Occipital lobe (tissue), 2 donors: ENCODE measurements around the gene EFNA3. TPM values are rescaled to one million over a fixed set of nuclear protein-coding genes. Genes with fewer than 3 reads are reported as not detected.

Experiments used
- DNase-seq: peaks from one replicate; lab custom pipeline; 2025; lab: John Stamatoyannopoulos, UW
- total RNA-seq: library from RNA; depleted of rRNA; stranded (reverse); fragments of >200 nt; gene quantifications from one replicate; pipeline ENCODE4 v1.2.3, GENCODE V29; 2014

The EFNA3 gene
- total RNA-seq, 1 donor from 2014 or later, result 7.6 TPM

- no peak for DNase-seq
These were observed 4.5 kb downstream of the EFNA3 start for GRCh38 chr1:155083052-155083541.

- DNase-seq, result no peak
These were observed 5.5 kb downstream of the EFNA3 start for GRCh38 chr1:155083865-155084721.

- DNase-seq, result peak; percentile 92
These were observed 6.3 kb downstream of the EFNA3 start for GRCh38 chr1:155084722-155085503.

DNA sequence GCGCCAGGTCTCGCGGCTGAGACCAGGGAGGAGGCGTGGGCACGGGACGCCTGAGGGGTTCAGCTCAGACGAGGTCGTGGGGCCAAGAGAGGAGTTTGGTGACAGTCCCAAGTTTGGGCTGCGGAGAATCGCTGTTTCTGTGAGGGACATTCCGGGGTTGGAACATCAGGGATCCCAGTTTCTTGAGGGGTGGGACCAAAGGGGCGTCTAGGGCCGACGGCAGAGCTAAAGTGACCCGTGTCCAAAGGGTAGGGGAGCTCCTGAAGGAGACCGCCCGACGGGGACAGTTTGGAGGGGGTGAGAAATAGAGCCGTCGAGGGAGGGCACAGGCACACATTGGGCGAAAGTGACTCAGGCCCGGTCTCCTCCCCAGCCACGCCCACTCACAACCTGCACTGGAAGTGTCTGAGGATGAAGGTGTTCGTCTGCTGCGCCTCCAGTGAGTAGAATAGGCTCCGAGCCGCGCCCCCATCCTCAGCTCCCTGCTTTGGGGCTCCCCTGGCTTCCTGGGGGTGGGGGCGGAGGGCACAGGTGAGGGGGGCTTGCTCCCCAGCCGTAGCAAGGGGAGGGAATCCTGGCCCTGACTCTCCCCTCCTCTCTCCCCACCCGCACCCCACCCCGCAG lies 7.0 kb downstream of the EFNA3 start:
- DNase-seq, result peak; percentile 24

GRCh38 chr1:155086128-155086741 lies 7.6 kb downstream of the EFNA3 start:
- peak; percentile 35 for DNase-seq

- no peak for DNase-seq
These were observed 8.4 kb downstream of the EFNA3 start for GRCh38 chr1:155086856-155087535.

DNA sequence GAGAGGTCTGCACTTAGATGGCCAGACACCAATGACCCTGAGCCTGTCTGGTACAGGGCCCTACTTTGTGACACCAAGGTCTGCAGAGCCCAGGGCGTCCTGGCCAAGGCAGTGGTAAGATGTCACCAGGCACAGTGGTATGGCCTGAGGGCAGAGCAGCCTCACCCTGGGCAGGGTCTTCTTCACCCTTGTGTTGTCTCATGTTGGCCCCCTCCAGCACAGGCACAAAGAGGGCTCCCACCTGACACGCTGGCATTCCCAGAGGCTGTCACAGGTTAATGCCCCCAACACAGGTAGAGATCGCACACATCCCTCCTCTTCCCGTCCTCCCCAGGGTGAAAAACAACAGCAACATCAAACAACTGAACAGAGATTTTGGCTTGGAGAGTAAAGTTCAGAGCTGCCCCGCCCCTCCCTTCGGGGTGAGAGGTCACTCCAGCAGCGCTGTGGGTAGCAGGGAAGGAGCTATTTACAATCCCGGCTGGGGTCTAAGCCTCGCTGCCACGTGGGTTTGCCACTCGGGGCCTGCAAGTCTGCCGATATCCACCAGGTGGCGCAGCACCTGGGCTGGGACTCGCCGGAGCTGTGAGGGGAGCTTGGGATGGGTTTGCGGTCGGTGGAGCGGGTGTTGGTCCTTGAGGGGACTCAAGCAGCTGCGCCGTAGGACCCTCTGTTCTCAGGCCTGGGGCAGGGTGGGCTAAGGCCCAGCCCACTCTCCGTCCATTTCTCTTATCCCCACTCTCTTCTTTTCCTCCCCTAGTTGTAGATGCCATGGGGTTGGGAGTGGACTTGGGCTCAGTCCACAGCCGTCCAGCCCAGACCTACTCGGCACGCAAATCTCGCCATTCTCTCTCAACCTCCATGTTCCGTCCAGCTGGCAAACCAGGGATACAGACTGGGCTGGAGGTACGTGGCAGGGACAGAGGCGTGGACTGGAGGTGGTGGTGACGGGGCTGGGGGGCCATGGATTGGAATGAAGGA lies 12.7 kb downstream of the EFNA3 start:
- DNase-seq, result peak; percentile 60

DNA sequence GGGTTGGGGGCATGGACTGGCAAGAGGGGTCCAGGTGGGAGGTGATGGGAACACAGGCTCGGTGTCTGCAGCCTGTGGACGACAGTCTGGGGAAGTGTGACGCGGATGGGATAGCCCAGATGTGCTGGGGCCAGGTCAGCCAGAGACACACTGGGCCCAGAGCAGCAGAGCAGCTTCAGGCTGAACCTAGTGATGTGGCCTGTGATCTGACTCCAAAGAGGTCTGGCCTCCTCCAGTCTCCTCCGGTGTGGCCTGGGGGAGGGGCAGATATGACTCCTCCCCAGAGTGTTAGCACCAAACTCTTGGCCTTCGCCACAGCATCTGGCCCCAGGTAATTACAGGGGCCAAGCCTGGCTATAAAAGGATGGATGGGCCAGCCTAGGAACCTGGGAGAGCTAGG lies 13.5 kb downstream of the EFNA3 start:
- no peak for DNase-seq

DNA sequence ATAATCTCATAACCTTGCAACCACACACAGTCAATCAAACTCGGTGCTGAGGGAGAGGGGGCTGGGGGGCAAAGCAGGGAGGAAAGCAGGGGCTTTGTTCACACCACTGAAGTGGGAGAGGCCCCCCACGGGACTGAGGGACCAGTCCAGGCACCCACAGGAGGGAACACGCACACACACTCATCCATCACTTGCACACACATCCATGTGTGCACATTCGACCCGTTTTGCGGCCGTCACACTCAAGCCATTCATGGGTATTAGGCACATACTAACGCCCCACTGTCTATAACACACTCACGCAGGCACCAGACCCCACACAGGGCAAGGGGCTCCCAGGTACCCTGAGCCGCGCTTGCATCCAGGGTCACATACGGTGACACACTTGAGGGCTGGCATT lies 14.0 kb downstream of the EFNA3 start:
- DNase-seq, result no peak

- DNase-seq, result peak; percentile 75
These were observed 15.4 kb downstream of the EFNA3 start for GRCh38 chr1:155093911-155094621.

DNA sequence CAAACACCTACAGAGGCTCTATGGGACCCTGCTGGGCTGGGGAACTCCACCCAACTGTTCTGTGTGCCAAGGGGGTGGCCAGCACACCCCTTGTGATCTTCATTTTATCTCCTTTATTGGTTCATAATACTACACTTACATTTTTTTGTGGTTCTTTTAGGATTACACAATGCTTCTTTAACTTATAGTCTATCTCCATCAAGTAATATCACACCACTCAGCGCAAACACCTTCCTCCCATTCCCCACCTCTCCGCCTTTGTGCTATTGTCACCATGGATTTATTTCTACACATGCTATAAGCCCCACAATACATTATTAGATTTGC lies 15.9 kb downstream of the EFNA3 start:
- DNase-seq, result no peak

DNA sequence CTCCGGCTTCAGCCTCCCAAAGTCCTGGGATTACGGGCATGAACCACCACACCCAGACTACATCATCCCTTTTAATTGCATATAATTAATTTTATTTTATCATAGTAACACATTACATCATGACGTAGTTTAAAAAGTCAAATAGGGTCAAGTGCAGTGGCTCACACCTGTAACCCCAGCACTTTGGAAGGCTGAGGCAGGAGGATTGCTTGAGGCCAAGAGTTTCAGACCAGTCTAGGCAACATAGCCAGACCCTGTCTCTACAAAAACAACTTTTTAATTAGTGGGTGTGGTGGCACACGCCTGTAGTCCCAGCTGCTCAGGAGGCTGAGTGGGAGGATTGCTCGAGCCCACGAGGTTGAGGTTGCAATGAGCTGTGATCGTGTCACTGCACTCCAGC lies 20.7 kb downstream of the EFNA3 start:
- DNase-seq, result no peak

DNA sequence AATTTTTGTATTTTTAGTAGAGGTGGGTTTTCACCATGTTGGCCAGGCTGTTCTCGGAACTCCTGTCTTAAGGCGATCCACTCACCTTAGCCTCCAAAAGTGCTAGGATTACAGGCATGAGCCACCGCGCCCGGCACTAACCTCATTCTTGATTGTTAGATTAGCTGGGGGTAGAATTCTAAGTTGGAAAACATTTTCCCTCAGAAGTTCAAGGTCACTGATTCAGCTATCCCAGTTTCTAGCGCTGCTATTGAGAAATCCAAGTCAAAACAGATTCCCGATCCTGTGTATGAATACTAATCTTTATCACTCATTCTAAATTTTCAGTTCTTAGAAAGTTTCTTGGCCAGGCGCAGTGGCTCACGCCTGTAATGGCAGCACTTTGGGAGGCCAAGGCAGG lies 24.7 kb downstream of the EFNA3 start:
- DNase-seq, result no peak

- no peak for DNase-seq
These were observed 26.2 kb downstream of the EFNA3 start for GRCh38 chr1:155104605-155105534.

DNA sequence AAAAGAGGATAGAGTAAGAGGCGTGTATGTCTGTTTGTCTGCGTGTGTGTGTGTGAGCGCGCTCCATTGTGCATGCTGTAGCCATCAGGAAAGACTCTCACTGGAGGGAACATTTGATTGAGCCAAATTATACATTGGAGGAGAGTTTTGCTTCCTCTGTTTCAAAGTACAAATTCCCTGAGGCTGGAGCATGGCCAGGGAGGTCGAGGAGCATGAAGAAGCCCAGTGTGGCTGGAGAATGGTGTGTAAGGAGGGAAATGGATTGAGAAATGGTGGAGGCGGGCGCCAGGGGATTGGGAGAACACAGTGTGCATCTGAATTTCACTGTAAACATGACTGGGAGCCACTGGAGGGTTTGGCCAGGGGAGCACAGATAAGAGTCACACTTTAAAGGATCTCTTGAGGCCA lies 27.0 kb downstream of the EFNA3 start:
- no peak for DNase-seq

GRCh38 chr1:155106862-155107261 lies 28.2 kb downstream of the EFNA3 start:
- no peak for DNase-seq

- DNase-seq, result no peak
These were observed 28.9 kb downstream of the EFNA3 start for GRCh38 chr1:155107309-155108264.
